NCI-H2107 treated with DMSO at 0.1 percent for 48 hours (cell line): Measurements from ENCODE around the gene MEMO1.
"Not testable (repeated sequence)": the region's sequence is repeated elsewhere in the genome, so short reads cannot be mapped to it uniquely, and the experiment has no call there.

Experiments
- DNase-seq: peaks from one replicate; lab custom pipeline; 2025; ENCODE audit not compliant: unreplicated experiment; lab: John Stamatoyannopoulos, UW

The MEMO1 gene

GRCh38 chr2:31919499-31919898, 91.3 kb downstream of the MEMO1 start:
- no peak for DNase-seq

GRCh38 chr2:31909661-31910060, 101.1 kb downstream of the MEMO1 start:
- DNase-seq, result no peak

- not testable (repeated sequence) for DNase-seq
These were observed 103.3 kb downstream of the MEMO1 start for GRCh38 chr2:31907491-31907890.

- DNase-seq, result no peak
These were observed 107.6 kb downstream of the MEMO1 start for GRCh38 chr2:31903109-31903780.

GRCh38 chr2:31901900-31902299, 108.9 kb downstream of the MEMO1 start:
- DNase-seq, result no peak

GRCh38 chr2:31900156-31900555, 110.7 kb downstream of the MEMO1 start:
- DNase-seq, result not testable (repeated sequence)

- DNase-seq, result not testable (repeated sequence)
These were observed 112.5 kb downstream of the MEMO1 start for GRCh38 chr2:31898346-31898745.

- DNase-seq, result not testable (repeated sequence)
These were observed 113.5 kb downstream of the MEMO1 start for GRCh38 chr2:31897340-31897739.

- no peak for DNase-seq
These were observed 114.5 kb downstream of the MEMO1 start for GRCh38 chr2:31896293-31896692.

GRCh38 chr2:31894656-31895055, 116.2 kb downstream of the MEMO1 start:
- DNase-seq, result no peak

GRCh38 chr2:31893094-31893493, 117.7 kb downstream of the MEMO1 start:
- no peak for DNase-seq

GRCh38 chr2:31889044-31889443, 121.8 kb downstream of the MEMO1 start:
- DNase-seq, result no peak

- no peak for DNase-seq
These were observed 122.3 kb downstream of the MEMO1 start for GRCh38 chr2:31888550-31888949.

GRCh38 chr2:31886700-31887099, 124.1 kb downstream of the MEMO1 start:
- DNase-seq, result no peak

GRCh38 chr2:31877008-31877407, 133.8 kb downstream of the MEMO1 start:
- no peak for DNase-seq

GRCh38 chr2:31874071-31874470, 136.7 kb downstream of the MEMO1 start:
- DNase-seq, result no peak

- DNase-seq, result no peak
These were observed 145.6 kb downstream of the MEMO1 start for GRCh38 chr2:31865215-31865614.

GRCh38 chr2:31863867-31864266, 146.9 kb downstream of the MEMO1 start:
- DNase-seq, result no peak

- DNase-seq, result not testable (repeated sequence)
These were observed 147.7 kb downstream of the MEMO1 start for GRCh38 chr2:31863015-31863656.

GRCh38 chr2:31859959-31860358, 150.8 kb downstream of the MEMO1 start:
- no peak for DNase-seq

- DNase-seq, result no peak
These were observed 157.3 kb downstream of the MEMO1 start for GRCh38 chr2:31853521-31853920.

- not testable (repeated sequence) for DNase-seq
These were observed 168.7 kb downstream of the MEMO1 start for GRCh38 chr2:31842150-31842549.

- no peak for DNase-seq
These were observed 175.4 kb downstream of the MEMO1 start for GRCh38 chr2:31835450-31835849.
